GM19467 (cell line): Measurements from ENCODE around the gene MBLAC1.
"Not testable (repeated sequence)": the region's sequence is repeated elsewhere in the genome, so short reads cannot be mapped to it uniquely, and the experiment has no call there.

Experiments used
- ATAC-seq: cut with Tn5 transposase; IDR thresholded peaks from one replicate; pipeline ENCODE4 v1.9.1; 2021; ENCODE audit warnings: mild to moderate bottlenecking, moderate library complexity; ENCODE audit not compliant: unreplicated experiment

Gene MBLAC1

GRCh38 chr7:100122067-100122466 lies 4.7 kb upstream of the MBLAC1 start:
- ATAC-seq, result no peak

DNA sequence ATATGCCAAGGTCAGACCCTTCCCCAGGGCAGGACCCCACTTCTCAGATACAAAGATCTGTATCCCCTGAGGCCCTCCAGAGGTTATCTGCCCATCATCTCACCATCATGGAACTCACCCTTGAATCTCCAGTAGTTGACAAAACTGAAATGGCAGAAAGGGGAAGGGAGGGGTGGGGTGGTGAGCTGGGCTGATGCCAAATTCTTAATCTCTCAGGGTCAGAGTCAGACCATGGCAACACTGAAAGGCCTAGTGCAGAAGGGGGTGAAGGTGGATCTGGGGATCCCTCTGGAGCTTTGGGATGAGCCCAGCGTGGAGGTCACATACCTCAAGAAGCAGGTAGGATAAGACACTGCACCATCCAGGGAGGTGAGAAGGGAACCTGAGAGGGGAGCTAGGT lies 4.2 kb upstream of the MBLAC1 start:
- ATAC-seq, result no peak

DNA sequence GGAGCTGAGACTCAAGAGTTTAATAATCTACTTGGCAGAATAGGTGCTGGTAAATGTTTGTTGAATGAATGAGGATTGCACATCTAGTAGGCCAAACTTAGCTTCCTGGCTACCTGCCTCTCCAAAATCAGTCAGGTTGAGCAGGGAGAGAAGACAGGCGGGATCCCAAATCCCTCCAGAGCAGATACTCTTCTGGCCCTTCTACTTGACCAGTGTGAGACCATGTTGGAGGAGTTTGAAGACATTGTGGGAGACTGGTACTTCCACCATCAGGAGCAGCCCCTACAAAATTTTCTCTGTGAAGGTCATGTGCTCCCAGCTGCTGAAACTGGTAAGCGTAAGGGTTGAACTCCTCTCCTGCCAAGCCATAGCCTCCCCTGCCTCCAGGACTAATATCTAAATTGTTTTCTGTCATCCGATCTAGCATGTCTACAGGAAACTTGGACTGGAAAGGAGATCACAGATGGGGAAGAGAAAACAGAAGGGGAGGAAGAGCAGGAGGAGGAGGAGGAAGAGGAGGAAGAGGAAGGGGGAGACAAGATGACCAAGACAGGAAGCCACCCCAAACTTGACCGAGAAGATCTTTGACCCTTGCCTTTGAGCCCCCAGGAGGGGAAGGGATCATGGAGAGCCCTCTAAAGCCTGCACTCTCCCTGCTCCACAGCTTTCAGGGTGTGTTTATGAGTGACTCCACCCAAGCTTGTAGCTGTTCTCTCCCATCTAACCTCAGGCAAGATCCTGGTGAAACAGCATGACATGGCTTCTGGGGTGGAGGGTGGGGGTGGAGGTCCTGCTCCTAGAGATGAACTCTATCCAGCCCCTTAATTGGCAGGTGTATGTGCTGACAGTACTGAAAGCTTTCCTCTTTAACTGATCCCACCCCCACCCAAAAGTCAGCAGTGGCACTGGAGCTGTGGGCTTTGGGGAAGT lies 2.2 kb upstream of the MBLAC1 start:
- no peak for ATAC-seq

- peak; percentile 5 for ATAC-seq
These were observed 382 bp upstream of the MBLAC1 start for GRCh38 chr7:100126239-100126930.

DNA sequence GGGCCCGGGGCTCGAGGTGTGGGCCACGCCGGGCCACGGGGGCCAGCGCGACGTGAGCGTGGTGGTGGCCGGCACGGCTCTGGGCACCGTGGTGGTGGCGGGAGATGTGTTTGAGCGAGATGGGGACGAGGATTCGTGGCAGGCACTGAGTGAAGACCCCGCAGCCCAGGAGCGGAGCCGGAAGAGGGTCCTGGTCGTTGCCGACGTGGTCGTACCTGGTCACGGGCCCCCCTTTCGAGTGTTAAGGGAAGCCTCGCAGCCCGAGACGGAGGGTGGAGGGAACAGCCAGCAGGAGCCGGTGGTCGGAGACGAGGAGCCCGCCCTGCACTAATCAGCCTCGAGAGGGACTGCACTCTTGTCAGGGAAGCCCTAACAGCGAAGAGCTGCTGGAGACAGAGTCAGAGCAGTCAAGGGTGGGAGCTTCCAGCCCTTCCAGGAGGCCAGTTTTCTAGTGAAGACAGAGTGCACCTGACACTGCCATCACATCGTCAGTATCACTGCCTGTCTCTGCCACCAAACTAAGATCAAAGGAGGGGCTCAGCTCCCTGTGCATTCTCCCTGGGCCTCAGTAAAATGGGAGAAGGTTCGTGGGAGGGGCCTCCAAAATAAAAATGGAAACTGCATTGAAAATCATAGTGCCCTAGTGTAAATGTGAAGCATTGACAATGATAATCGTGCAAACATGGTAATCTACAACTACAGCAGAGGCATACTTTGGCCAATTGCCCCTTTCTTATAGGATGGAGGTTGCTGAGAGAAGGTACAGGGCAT lies 1.3 kb downstream of the MBLAC1 start:
- no peak for ATAC-seq

- no peak for ATAC-seq
These were observed 1.8 kb downstream of the MBLAC1 start for GRCh38 chr7:100128637-100128963.

GRCh38 chr7:100130220-100130607 lies 3.4 kb downstream of the MBLAC1 start:
- not testable (repeated sequence) for ATAC-seq

DNA sequence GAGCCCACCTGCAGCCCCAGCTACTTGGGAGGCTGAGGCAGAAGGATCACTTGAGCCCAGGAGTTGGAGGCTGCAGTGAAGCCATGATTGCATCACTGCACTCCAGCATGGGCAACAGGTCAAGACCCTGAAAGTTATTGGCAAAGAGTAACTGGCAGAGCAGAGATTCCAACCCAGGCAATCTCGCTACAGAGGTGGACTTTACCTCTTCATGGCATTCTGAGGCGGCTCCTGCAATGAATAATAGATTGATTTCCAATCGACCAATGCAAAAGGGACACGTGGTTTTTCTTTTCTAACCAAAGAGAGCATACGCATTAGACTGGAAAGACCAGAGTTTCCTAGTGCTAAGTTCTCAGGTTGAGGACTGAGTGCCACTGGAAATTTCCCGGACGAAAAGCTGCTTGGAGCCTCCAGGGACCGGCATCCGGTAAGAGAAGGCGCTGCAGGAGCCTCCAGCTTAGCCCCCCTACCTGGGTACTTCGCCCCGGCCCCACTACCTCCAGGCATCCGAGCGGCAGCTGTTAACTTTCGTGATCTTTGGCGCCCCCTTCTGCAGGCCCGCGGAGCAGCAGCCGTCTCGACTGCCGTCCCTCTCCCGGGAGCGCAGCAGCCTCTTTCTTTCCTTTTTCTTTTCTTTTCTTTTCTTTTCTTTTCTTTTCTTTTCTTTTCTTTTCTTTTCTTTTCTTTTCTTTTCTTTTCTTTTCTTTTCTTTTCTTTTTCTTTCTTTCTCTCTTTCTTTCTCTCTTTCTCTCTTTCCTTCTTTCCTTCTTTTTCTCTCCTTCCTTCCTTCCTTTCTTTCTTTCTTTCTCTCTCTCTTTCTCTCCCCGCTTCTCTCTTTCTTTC lies 4.1 kb downstream of the MBLAC1 start:
- no peak for ATAC-seq

DNA sequence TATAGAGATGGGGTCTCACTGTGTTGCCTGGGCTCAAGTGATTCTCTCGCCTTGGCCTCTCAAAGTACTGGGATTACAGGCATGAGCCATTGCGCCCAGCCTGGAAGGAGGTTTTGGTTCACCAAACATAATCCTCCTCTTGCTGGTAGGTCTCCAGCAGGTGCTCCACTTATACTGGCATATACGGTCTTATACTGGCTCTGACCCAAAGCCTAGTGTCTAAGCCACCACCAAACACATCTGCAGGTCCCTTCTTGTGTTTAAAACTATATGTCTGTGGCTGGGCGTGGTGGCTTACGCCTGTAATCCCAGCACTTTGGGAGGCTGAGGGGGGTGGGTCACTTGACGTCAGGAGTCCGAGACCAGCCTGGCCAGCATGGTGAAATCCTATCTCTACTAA lies 5.4 kb downstream of the MBLAC1 start:
- no peak for ATAC-seq

- ATAC-seq, result peak; percentile 50
These were observed 6.0 kb downstream of the MBLAC1 start for GRCh38 chr7:100132697-100133151.

- ATAC-seq, result no peak
These were observed 11.3 kb downstream of the MBLAC1 start for GRCh38 chr7:100137851-100138760.

DNA sequence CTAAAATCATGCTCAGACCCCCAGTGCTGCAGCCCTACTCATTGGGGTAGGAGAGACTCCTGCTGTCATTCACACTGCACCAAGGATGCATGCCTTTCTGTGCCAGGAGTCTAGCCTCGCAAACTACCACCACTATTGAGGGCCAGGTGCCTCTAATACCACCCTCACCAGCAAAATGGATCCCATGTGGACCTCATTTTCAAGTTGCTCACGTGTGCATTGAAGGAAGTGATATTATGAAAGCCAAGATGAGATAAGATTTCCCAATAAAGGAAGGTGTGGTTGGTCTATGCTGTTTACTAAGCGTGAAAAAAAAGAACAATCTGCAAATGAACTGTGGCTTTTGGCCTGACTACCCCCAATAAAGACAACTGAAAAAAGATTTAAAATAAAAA lies 14.8 kb downstream of the MBLAC1 start:
- ATAC-seq, result no peak

DNA sequence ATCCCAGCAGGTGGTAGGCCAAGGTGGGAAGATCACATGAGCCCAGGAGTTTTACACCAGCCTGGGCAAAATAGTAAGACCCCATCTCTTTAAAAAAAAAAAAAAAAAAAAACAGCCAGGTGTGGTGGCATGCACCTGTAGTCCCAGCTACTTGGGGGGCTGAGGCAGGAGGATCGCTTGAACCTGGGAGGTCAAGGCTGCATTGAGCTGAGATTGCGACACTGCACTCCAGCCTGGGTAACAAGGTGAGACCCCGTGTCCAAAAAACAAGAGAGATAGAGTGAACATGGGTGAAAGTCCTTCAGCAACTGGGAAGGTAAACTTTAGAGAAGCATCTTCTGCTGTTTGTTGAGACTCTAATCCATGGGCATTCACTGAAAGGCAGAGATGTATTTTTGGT lies 15.7 kb downstream of the MBLAC1 start:
- ATAC-seq, result no peak

DNA sequence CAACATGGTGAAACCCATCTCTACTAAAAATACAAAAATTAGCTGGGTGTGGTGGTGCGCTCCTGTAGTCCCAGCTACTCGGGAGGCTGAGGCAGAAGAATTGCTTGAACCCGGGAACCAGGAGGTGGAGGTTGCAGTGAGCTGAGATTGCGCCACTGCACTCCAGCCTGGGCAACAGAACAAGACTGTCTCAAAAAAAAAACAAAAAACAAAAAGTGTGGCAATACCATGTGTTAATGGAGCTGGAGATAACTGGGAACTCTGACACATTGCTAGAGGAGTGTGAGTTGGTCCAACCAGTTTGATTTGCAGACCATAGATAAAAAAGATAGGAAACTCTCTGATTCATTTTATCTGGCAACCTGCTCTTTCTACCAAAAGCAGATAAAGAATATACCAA lies 19.6 kb downstream of the MBLAC1 start:
- ATAC-seq, result not testable (repeated sequence)

- ATAC-seq, result no peak
These were observed 20.5 kb downstream of the MBLAC1 start for GRCh38 chr7:100147278-100147677.

DNA sequence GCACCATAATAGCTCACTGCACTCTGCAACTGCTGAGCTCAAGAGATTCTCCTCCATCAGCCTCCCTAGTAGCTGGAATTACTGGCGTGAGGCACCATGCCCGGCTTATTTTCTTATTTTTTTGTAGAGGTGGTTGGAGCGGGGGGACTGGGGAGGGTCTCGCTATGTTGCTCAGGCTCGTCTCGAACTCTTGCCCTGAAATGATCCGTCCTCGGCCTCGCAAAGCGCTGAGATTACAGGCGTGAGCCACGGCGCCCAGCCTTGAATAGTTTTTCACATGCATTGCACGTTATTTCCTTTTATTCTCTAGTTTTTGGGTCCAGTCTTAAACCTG lies 21.4 kb downstream of the MBLAC1 start:
- no peak for ATAC-seq

DNA sequence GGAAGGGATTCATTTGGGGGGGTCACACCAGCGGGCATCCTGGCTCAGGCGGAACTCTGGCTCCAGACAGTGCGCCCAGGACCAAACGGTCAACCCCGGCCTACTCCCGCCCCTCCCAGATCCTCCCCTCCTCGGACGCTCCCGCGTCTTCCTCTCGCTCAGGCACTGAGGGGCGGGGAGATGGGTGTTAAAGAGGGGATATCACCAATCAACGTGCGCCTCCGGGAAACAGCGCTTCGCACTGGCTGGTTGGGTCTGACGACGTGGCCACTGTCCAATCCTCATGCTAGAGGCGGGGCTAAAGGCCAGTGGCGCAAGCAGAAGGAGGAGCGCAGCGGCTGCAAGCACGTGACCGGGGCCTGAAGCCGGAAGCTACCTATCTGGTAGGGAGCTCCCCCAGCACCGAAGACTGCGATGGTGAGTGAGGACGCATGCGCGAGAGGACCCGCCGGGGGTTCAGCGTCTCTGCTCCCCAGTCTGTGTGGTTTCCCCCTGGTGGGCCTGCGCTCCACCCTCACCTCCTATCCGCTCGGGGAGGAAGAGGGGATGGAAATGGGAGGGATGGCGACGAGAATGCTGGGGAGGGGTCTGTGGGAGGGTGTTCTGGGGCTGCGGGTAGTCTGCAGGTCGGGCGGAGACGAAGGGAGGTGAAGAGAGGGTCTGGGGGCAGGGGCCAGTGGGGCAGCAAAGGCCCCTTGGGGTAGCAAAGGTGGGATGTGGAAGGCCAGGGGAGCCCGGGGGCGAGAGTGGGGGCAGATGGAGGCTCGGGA lies 22.0 kb downstream of the MBLAC1 start, which contains the start of gene LAMTOR4:
Gene LAMTOR4, plus strand, starts transcription at position 360 of the 770 bp plus-strand sequence. Its CDS starts 55 bp downstream, at position 415.
- peak; percentile 97 for ATAC-seq

- ATAC-seq, result no peak
These were observed 25.6 kb downstream of the MBLAC1 start for GRCh38 chr7:100152404-100152803.
